K562 (cell line): ENCODE results near the gene ADPGK. TPM values are rescaled to one million over a fixed set of nuclear protein-coding genes. Genes with fewer than 3 reads are reported as not detected.

Experiments used
- ATAC-seq: fragments of 200-7000 bp; cut with Tn5 transposase; 3 replicates; pipeline ENCODE4 v1.9.1; 2020; ENCODE audit warnings: moderate library complexity
- BruUV-seq: library from RNA; stranded (reverse); fragments of 400-500 nt; replicated peaks from 2 replicates; lab custom pipeline; 2021; lab: Mats Ljungman, UMichigan
- CTCF ChIA-PET: fragments of 300-600 bp; formaldehyde crosslinking; extraction: SDS; loops from one replicate; lab custom pipeline; 2021; ENCODE audit warnings: low intra/inter-chr PET ratio; lab: Yijun Ruan, JAX
- POLR2A ChIA-PET: fragments of 300-600, 350-650 bp; sonication (Branson Sonifier 250); formaldehyde crosslinking; extraction: SDS; loops from one replicate; lab custom pipeline; 2021; ENCODE audit warnings: antibody characterized with exemption, inconsistent platforms; lab: Yijun Ruan, JAX
- DNase-seq, 4 experiments: peaks; one replicate each; pipeline versions ENCODE4 v3.0.0 to v3.0.0-alpha.2; 2011 to 2018; ENCODE audit warnings: low spot score in 3 of 4, mixed read lengths in 3 of 4; ENCODE audit errors: extremely low read depth in 1 of 4
- FAIRE-seq: peaks from 2 replicates; lab custom pipeline; 2011; peaks lifted over from hg19 to GRCh38; lab: Jason Lieb, UNC
- H2AFZ ChIP-seq: 2 replicates; pipeline ENCODE4 v1.6.0; 2011; ENCODE audit warnings: low read depth, low read length, control low read depth, inconsistent platforms
- H3K27ac ChIP-seq: fragments of 200-600 bp; 3 replicates; pipeline ENCODE4 v1.8.0; 2011; ENCODE audit warnings: low read depth, mild to moderate bottlenecking, control low read depth, inconsistent platforms, low read length, moderate library complexity, mixed read lengths; ENCODE audit errors: extremely low read depth
- H3K27me3 ChIP-seq, 2 experiments: fragments of 300-600 bp in 1 of 2; 2 replicates in 1 of 2; 3 replicates in 1 of 2; pipeline versions ENCODE4 v1.6.0 to v1.8.0; 2011; ENCODE audit warnings: inconsistent platforms in 2 of 2, low read length in 2 of 2, mild to moderate bottlenecking in 1 of 2, mixed read lengths in 1 of 2, moderate library complexity in 1 of 2; ENCODE audit not compliant: control insufficient read depth in 2 of 2, insufficient read depth in 2 of 2
- H3K36me3 ChIP-seq: fragments of 300-600 bp; 3 replicates; pipeline ENCODE4 v1.8.0; 2011; ENCODE audit warnings: mild to moderate bottlenecking, low read length, inconsistent platforms; ENCODE audit not compliant: control insufficient read depth, insufficient read depth
- H3K4me1 ChIP-seq, 2 experiments: fragments of 200-600 bp in 1 of 2; replicated peaks in 1 of 2; 2 replicates in 1 of 2; 3 replicates in 1 of 2; pipeline versions ENCODE4 v1.5.1 to v1.8.0; 2011; ENCODE audit warnings: inconsistent platforms in 2 of 2, low read length in 2 of 2, mild to moderate bottlenecking in 1 of 2, mixed read lengths in 1 of 2, moderate library complexity in 1 of 2; ENCODE audit not compliant: control insufficient read depth in 2 of 2, insufficient read depth in 2 of 2
- H3K4me2 ChIP-seq: 2 replicates; pipeline ENCODE4 v1.6.1; 2011; ENCODE audit warnings: low read length, control low read depth, inconsistent platforms, mixed read lengths; ENCODE audit not compliant: insufficient read depth
- H3K4me3 ChIP-seq: fragments of 200-600 bp; sonication (generic), shearing (Covaris generic); 2 replicates; pipeline ENCODE4 v1.5.1; 2016; ENCODE audit warnings: control low read depth, inconsistent platforms
- H3K79me2 ChIP-seq: fragments of 200-600 bp; 3 replicates; pipeline ENCODE4 v1.8.0; 2011; ENCODE audit warnings: low read length, inconsistent platforms; ENCODE audit not compliant: control insufficient read depth, insufficient read depth
- H3K9ac ChIP-seq, 2 experiments: 2 replicates each; pipeline versions ENCODE4 v1.6.0 to v1.6.1; 2011; ENCODE audit warnings: low read depth in 2 of 2, low read length in 2 of 2, control low read depth in 1 of 2, inconsistent platforms in 1 of 2, mild to moderate bottlenecking in 1 of 2, mixed read lengths in 1 of 2; ENCODE audit not compliant: insufficient read depth in 1 of 2
- H3K9me1 ChIP-seq: one replicate; pipeline ENCODE4 v1.6.0; 2011; ENCODE audit warnings: inconsistent platforms, mild to moderate bottlenecking, low read length, moderate library complexity; ENCODE audit not compliant: control insufficient read depth, insufficient read depth
- H3K9me3 ChIP-seq: replicated peaks from 2 replicates; pipeline ENCODE4 v1.5.1; 2011; ENCODE audit warnings: low read depth, low read length, inconsistent platforms; ENCODE audit not compliant: control insufficient read depth, insufficient read depth
- H4K20me1 ChIP-seq: replicated peaks from 2 replicates; pipeline ENCODE4 v1.6.1; 2011; ENCODE audit warnings: low read length, inconsistent platforms, mixed read lengths; ENCODE audit not compliant: control insufficient read depth, insufficient read depth
- BCOR ChIP-seq: fragments of 450-650 bp; IDR thresholded peaks from 2 replicates; pipeline ENCODE4 v1.6.1; 2016
- CBFA2T3 ChIP-seq: fragments of 450-650 bp; IDR thresholded peaks from 2 replicates; pipeline ENCODE4 v1.6.1; 2017
- HDAC6 ChIP-seq: IDR thresholded peaks from 2 replicates; pipeline ENCODE4 v1.6.1; 2012; ENCODE audit warnings: low read depth, mild to moderate bottlenecking, control low read depth, inconsistent platforms, low read length, moderate library complexity
- KLF13 ChIP-seq: fragments of 450-650 bp; IDR thresholded peaks from 2 replicates; pipeline ENCODE4 v1.6.1; 2016; ENCODE audit warnings: missing genetic modification characterization, low read depth, mild to moderate bottlenecking, missing compliant biosample characterization, moderate library complexity, borderline replicate concordance
- KLF6 ChIP-seq: fragments of 250-450 bp; sonication (Bioruptor Pico); IDR thresholded peaks from 2 replicates; pipeline ENCODE4 v1.4.0; 2020; ENCODE audit warnings: mild to moderate bottlenecking, moderate library complexity, borderline replicate concordance
- MAZ ChIP-seq, 2 experiments: fragments of 450-650 bp in 1 of 2; sonication (generic) in 1 of 2; formaldehyde crosslinking; IDR thresholded peaks in 1 of 2; conservative IDR thresholded peaks in 1 of 2; 2 replicates each; pipeline versions ENCODE4 v1.4.0 to v1.5.0; 2020; ENCODE audit warnings: mild to moderate bottlenecking in 1 of 2, missing genetic modification reagents in 1 of 2
- MCM7 ChIP-seq, 2 experiments: fragments of 450-650 bp; IDR thresholded peaks; 2 replicates each; pipeline ENCODE4 v1.6.1; 2016 to 2018
- NR0B1 ChIP-seq: fragments of 450-650 bp; IDR thresholded peaks from one replicate; pipeline ENCODE4 v1.6.1; 2018; ENCODE audit warnings: mild to moderate bottlenecking, moderate library complexity; ENCODE audit not compliant: partially characterized antibody
- PATZ1 ChIP-seq: fragments of 250-450 bp; sonication (Bioruptor Pico); IDR thresholded peaks from 2 replicates; pipeline ENCODE4 v1.5.0; 2020; ENCODE audit warnings: mild to moderate bottlenecking, borderline replicate concordance
- PHTF2 ChIP-seq: fragments of 250-450 bp; sonication (Bioruptor Pico); IDR thresholded peaks from 2 replicates; pipeline ENCODE4 v1.5.0; 2021; ENCODE audit warnings: mild to moderate bottlenecking
- PTBP1 ChIP-seq: fragments of 200-400 bp; formaldehyde crosslinking; IDR thresholded peaks from 2 replicates; pipeline ENCODE4 v1.6.1; 2017; ENCODE audit warnings: low read depth, low read length
- RBBP5 ChIP-seq: fragments of 200-600 bp; sonication (generic); IDR thresholded peaks from 2 replicates; pipeline ENCODE4 v1.6.1; 2012; ENCODE audit warnings: borderline replicate concordance, mild to moderate bottlenecking, low read length, control low read depth, inconsistent platforms; ENCODE audit not compliant: insufficient read depth, poor library complexity, severe bottlenecking
- SMC3 ChIP-seq: conservative IDR thresholded peaks from 2 replicates; pipeline ENCODE4 v1.6.1; 2011; ENCODE audit warnings: low read depth, low read length, improper control_type of control experiment; ENCODE audit not compliant: insufficient read depth
- SP2 ChIP-seq: IDR thresholded peaks from 2 replicates; pipeline ENCODE4 v1.6.1; 2011; ENCODE audit warnings: mild to moderate bottlenecking, low read depth, low read length, moderate library complexity; ENCODE audit not compliant: poor library complexity, severe bottlenecking; ENCODE audit errors: extremely low read depth
- STAG1 ChIP-seq: sonication (generic); formaldehyde crosslinking; IDR thresholded peaks from 2 replicates; pipeline ENCODE4 v1.5.0; 2020; ENCODE audit warnings: missing genetic modification reagents, borderline replicate concordance
- ZNF133 ChIP-seq: fragments of 250-450 bp; sonication (Bioruptor Pico); IDR thresholded peaks from 2 replicates; pipeline ENCODE4 v1.4.0; 2020; ENCODE audit warnings: mild to moderate bottlenecking
- ZNF41 ChIP-seq: fragments of 250-450 bp; sonication (Bioruptor Pico); conservative IDR thresholded peaks from 2 replicates; pipeline ENCODE4 v1.4.0; 2020; ENCODE audit warnings: mild to moderate bottlenecking
- ZNF639 ChIP-seq, 2 experiments: fragments of 200-800 bp in 1 of 2; sonication (Bioruptor generic) in 1 of 2; sonication (generic) in 1 of 2; formaldehyde crosslinking in 1 of 2; IDR thresholded peaks in 1 of 2; conservative IDR thresholded peaks in 1 of 2; 2 replicates each; pipeline versions ENCODE4 v1.5.0 to v1.6.1; 2016 to 2020; ENCODE audit warnings: missing compliant biosample characterization in 1 of 2, missing genetic modification characterization in 1 of 2, missing genetic modification reagents in 1 of 2
- ZSCAN32 ChIP-seq: fragments of 450-650 bp; formaldehyde crosslinking; IDR thresholded peaks from 2 replicates; pipeline ENCODE4 v1.4.0; 2020; ENCODE audit warnings: mild to moderate bottlenecking, moderate library complexity
- WGBS: fragments of 100-300 bp; shearing (Covaris generic); methylation state at CpG from one replicate; pipeline ENCODE4 v1.1.6; 2016; ENCODE audit warnings: low coverage, mixed read lengths; ENCODE audit not compliant: insufficient coverage; ENCODE audit errors: missing lambda C conversion rate; 5-methylcytosine and 5-hydroxymethylcytosine counted together
- in situ Hi-C: fragments of 300-500 bp; cut with MboI; formaldehyde crosslinking; loops from 4 replicates; pipeline ENCODE4 v1.15.0; 2018; ENCODE audit warnings: inconsistent platforms, mixed read lengths
- intact Hi-C: fragments of 100-400 bp; cut with micrococcal nuclease; formaldehyde crosslinking; loops from 2 replicates; pipeline ENCODE4 v1.14.2; 2022
- polyA plus RNA-seq, 8 experiments: library from polyadenylated mRNA; depleted of rRNA in 4 of 8; stranded (reverse) in 5 of 8; unstranded in 3 of 8; fragments of >200 nt; fragmentation: Nextera tagmentation in 2 of 8; fragmentation: Illumina TruSeq in 1 of 8; extraction: Ambion mirVana in 2 of 8; extraction: Trizol in 1 of 8; gene quantifications; 2 replicates each; pipeline versions ENCODE4 v1.2.1 to v1.2.3, GENCODE V29; 2011 to 2014; ENCODE audit warnings: inconsistent platforms in 1 of 8, missing spikeins in 1 of 8
- total RNA-seq, 7 experiments: library from RNA; depleted of rRNA in 6 of 7; stranded (reverse); fragments of >200 nt in 6 of 7; fragmentation: Illumina TruSeq in 2 of 7; extraction: Trizol in 2 of 7; gene quantifications; 2 replicates each; pipeline versions ENCODE4 v1.2.1 to v1.2.3, GENCODE V29; 2011 to 2021; ENCODE audit warnings: low replicate concordance in 1 of 7

Gene ADPGK
- total and polyA plus RNA-seq, 9 of the 15 experiments (the other 6 are each of a cell fraction or from before 2014, with no cell fraction given) = 13.4 to 97.4 (median 48.5) TPM

GRCh38 chr15:72803006-72803405 lies 19.4 kb upstream of the ADPGK start:
- H3K4me2 ChIP-seq = no peak overlapping the region
- H3K27me3 ChIP-seq = peaks cover 5 to 26% of the 10 kb centered on the region in 2 experiments; a peak in 4 of 5 replicates
- DNase-seq (no peak), FAIRE-seq (no peak), ATAC-seq (no peak)
- 0% methylated on average over 1 of the region's 1 CpG for WGBS
- H4K20me1 ChIP-seq = no peaks in the 10 kb centered on the region
- ChIA-PET POLR2A (interaction anchor here (0.6 kb wide), 1 partner anchor 139 kb away, joined by 3 read pairs; no protein-coding TSS in a partner anchor), CTCF (no interaction called here)
- in situ Hi-C loops (no loop called here), intact Hi-C loops (no loop called here)
- H3K9me1 ChIP-seq = no peaks in the 10 kb centered on the region
- no peak overlapping the region for H3K9ac ChIP-seq
- H3K79me2 ChIP-seq = no peaks in the 10 kb centered on the region
- no peak overlapping the region for H2AFZ ChIP-seq
- H3K27ac ChIP-seq = no peak overlapping the region
- H3K36me3 ChIP-seq = no peaks in the 10 kb centered on the region
- no peak for TF ChIP-seq ZSCAN32
- no peak for TF ChIP-seq ZNF639 (CRISPR knock-in tag; conservative IDR thresholded peaks at IDR 0.05 in 1 of 2, IDR thresholded peaks at IDR 0.05 in 1 of 2)
- no peak for TF ChIP-seq ZNF41
- no peak for TF ChIP-seq SMC3
- no peak for TF ChIP-seq PATZ1 (CRISPR knock-in tag)
- TF ChIP-seq KLF6 (CRISPR knock-in tag) = no peak
- no peak for TF ChIP-seq MCM7 (IDR thresholded peaks at IDR 0.05)
- TF ChIP-seq HDAC6 = no peak
- no peak for TF ChIP-seq KLF13
- no peak for TF ChIP-seq CBFA2T3
- TF ChIP-seq NR0B1 = no peak
- no peak for TF ChIP-seq BCOR
- TF ChIP-seq STAG1 (CRISPR knock-in tag) = no peak
- no peak for TF ChIP-seq PTBP1
- TF ChIP-seq RBBP5 = no peak
- TF ChIP-seq SP2 = no peak
- TF ChIP-seq PHTF2 (CRISPR knock-in tag) = no peak
- no peak for TF ChIP-seq MAZ (CRISPR knock-in tag; conservative IDR thresholded peaks at IDR 0.05 in 1 of 2, IDR thresholded peaks at IDR 0.05 in 1 of 2)
- TF ChIP-seq ZNF133 (CRISPR knock-in tag) = no peak
- H3K9me3 ChIP-seq = no peaks in the 10 kb centered on the region
- H3K4me1 ChIP-seq = no peaks in the 10 kb centered on the region
- H3K4me3 ChIP-seq = no peak overlapping the region
- BruUV-seq = no TSS peak
